Inflammatory macrophage (primary cell): Measurements from ENCODE around the gene TPRG1L.
"Not testable (repeated sequence)": the region's sequence is repeated elsewhere in the genome, so short reads cannot be mapped to it uniquely, and the experiment has no call there.

ENCODE experiments used
- DNase-seq, 2 donors: peaks; one replicate each; pipeline ENCODE4 v3.0.0-alpha.2; 2020 to 2022

Gene TPRG1L

GRCh38 chr1:3609769-3610526 is 14.9 kb upstream of the TPRG1L start:
- no peak for DNase-seq

DNA sequence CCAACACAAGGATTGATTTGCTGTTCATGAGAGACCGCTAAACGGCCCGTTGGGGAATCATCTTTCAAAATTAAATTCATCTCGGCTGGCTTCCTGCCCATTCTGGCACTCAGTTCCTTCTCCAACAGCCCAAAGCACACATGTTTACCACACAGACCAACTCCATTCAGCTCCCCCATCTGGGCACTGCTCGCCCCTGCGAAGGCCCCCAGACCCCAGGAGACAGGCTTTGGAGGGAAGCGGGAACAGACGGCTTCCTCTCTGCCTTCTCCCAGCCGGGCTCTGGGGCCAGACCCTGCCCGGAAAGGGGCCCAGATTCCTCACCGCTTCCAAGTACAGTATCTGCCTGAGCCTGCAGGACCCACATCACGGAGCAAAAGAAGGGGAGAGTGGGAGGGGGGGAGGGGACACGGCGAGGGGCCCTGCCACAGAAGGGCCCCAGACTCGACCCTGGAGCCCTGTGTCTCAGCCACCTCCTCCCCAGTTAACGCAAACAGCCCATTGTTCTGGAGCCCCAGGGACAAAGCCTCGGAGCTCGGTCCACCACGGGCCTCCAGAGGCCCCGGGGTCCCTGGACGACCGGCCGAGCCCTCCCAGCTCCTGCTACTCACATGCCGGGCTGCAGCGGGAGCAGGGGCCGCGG is 14.2 kb upstream of the TPRG1L start:
- DNase-seq: no peak

- no peak for DNase-seq
Observed at GRCh38 chr1:3611170-3612019, 13.4 kb upstream of the TPRG1L start, which contains the start of gene MEGF6. Gene MEGF6, minus strand, starts transcription at chr1:3611508. Its CDS starts 240 bp downstream, at chr1:3611268.

- no peak for DNase-seq
Observed at GRCh38 chr1:3612123-3612522, 12.7 kb upstream of the TPRG1L start.

GRCh38 chr1:3614755-3615742 is 9.8 kb upstream of the TPRG1L start:
- peak in 1 of 2 donors; percentile 36 for DNase-seq

DNA sequence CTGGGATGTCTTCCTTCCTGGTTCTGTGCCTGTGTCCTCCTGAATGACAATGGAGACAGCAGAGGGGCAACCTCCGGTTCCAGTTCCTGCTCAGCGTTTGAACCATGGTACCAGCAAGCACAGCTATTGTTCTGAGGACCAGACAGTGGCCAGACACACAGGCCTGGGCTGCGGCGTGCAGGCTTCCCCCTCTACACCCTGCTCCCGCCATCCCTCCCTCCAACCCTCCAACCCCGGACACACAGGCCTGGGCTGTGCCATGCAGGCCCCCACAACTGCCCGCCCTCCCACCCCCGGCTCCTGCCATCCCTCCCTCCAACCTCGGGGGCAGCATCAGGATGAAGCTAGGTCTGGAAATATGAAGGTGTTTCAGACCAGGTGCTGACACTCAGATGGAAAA is 8.0 kb upstream of the TPRG1L start:
- no peak for DNase-seq

DNA sequence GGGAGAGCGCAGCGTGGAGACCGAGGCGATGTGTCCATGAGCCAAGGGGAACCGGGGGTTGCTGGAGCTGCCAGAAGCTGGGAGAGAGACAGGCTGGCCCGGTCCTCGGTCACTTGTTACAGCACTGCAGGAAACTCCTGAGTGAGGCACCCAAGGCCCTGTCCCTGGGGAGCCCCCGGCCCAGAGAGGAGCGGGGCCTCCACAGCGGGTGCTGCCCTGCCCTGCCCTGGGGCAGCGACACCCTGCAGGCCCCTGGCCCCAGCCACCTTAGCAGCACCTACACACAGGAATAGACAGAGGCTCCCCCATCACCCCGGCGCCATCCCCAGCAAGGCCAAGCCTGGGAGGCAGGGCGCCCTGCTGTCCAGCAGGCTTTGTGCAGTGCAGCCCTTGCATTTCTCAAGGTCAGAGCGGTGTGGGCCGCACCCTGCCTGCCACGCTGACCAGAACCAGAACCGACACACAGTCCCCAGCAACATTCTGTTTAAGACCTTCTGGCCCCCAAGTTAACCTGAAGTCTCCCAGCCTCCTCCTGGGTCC is 6.9 kb upstream of the TPRG1L start:
- DNase-seq: no peak

- no peak for DNase-seq
Observed at GRCh38 chr1:3618531-3618880, 6.3 kb upstream of the TPRG1L start.

- DNase-seq: peak; percentile 83
Observed at GRCh38 chr1:3618881-3619671, 5.7 kb upstream of the TPRG1L start.

- no peak for DNase-seq
Observed at GRCh38 chr1:3620708-3621107, 4.1 kb upstream of the TPRG1L start.

GRCh38 chr1:3621151-3621671 is 3.6 kb upstream of the TPRG1L start:
- peak in 1 of 2 donors; percentile 27 for DNase-seq

GRCh38 chr1:3622102-3622501 is 2.7 kb upstream of the TPRG1L start:
- DNase-seq: not testable (repeated sequence)

DNA sequence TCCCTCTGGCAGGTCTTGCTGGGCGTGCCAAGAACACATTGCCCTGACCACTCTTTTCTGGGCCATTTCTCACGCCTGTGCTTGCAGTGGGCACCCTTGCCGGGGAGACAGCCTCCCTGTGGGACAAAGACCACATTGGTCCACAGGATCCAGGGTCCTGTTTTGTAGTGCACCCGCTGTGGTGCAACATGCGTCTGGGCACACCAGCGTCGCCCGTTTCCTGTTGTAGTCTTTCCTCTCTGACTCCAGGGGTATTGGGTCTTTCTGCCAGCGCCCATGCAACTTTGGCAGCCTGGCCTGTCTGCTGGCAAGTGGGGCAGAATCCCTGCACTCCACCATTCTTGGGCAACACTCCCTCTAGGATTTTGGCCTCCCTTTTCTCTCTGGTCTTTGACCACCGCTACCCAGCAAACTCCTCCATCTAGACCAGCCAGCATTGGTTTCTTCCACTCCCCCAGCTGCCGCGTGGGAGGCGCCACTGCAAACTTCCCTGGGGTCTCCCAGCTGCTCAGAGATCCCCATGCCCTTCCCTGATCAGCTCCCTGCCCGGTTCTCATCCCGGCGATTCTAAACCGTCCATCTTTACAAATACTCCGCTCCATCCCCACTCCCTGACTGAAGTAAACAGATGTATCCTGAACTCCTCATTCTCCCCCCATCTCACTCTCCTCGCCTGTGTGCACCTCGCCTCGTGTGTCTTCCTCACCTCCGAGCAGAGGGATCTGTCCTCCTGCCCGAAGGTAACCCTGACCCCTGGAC is 1.2 kb upstream of the TPRG1L start:
- DNase-seq: no peak

DNA sequence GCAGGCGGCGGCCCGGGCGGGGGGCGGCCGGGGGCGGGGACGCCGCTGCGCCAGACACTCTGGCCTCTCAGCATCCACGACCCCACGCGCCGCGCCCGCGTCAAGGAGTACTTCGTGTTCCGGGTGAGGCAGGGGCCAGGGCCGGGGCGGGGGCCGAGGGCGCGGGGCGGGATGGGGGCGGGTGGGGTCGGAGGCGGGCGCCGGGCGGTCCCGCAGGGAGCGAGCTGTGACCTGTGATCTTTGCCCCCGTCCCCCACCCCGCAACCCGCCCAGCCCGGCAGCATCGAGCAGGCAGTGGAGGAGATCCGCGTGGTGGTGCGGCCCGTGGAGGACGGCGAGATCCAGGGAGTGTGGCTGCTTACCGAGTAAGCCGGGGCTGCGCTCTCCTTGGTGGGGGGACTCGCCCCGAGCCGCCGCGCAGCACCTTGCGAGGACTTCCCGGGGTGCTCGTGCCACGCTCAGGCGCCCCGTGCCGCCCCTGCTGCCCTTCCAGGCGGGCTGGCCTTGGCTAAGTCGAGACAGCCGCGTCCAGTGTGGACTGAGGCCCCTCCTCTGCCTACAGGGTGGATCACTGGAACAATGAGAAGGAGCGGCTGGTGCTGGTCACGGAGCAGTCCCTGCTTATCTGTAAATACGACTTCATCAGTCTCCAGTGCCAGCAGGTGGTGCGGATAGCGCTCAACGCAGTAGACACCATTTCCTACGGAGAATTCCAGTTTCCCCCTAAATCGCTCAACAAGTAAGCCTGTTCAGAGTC is 514 bp downstream of the TPRG1L start:
- peak in 1 of 2 donors; percentile 7 for DNase-seq

GRCh38 chr1:3626025-3626424 is 1.2 kb downstream of the TPRG1L start:
- no peak for DNase-seq

- DNase-seq: no peak
Observed at GRCh38 chr1:3627515-3628253, 2.9 kb downstream of the TPRG1L start.

DNA sequence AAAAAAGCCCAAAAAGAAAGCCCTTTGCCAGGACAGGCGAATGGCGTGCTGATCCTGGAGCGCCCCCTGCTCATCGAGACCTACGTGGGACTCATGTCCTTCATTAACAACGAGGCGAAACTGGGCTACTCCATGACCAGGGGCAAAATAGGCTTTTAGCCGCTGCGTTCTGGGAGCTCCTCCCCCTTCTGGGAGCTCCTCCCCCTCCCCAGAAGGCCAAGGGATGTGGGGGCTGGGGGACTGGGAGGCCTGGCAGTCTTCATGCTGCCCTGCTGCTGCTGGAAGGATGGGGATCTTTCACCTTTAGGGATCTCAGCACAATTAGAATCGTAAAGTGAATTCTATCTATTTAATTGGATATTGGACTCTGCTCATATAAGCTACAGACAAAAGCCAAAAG is 3.6 kb downstream of the TPRG1L start:
- no peak for DNase-seq

- DNase-seq: no peak
Observed at GRCh38 chr1:3629561-3630160, 4.8 kb downstream of the TPRG1L start.
